SK-N-MC (cell line): ENCODE measurements around the gene GPATCH2.

Source experiments
- EZH2 ChIP-seq: fragments of 200-600 bp; sonication (generic); IDR thresholded peaks from one replicate; pipeline ENCODE4 v1.6.1; 2017; ENCODE audit warnings: antibody characterized with exemption
- FOXP2 ChIP-seq: optimal IDR thresholded peaks from 2 replicates; pipeline ENCODE3; 2011; ENCODE audit warnings: mild to moderate bottlenecking, moderate library complexity; ENCODE audit not compliant: insufficient read depth; ENCODE audit errors: extremely low read length, control extremely low read depth
- POLR2AphosphoS5 ChIP-seq: IDR thresholded peaks from 2 replicates; pipeline ENCODE4 v1.6.1; 2012; ENCODE audit warnings: mild to moderate bottlenecking, low read depth, low read length, borderline replicate concordance

DNA sequence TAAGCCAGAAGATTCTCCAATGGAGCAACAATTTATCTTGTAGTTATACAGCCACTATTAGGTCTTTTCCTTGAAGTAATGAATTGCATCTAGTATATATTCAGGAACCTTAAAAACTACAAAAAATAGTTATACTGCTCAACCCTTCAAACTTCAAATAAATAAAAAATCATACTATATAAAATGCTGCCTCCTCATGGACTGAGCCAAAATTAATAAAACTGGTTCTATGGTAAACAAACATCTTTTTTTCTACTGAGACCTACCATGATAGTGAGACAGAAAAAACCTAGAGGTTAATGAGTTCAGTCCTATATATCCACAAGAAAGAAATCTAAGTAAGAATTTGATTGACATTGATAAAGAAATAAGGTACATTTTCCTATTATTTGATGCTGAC lies 67.7 kb downstream of the GPATCH2 start:
- TF ChIP-seq POLR2AphosphoS5 (no peak), EZH2 (no peak), FOXP2 (no peak)
